HG03108 (cell line): ENCODE measurements around the gene IFT25.

Experiments
- ATAC-seq: cut with Tn5 transposase; IDR thresholded peaks from one replicate; pipeline ENCODE4 v1.9.1; 2021; ENCODE audit warnings: moderate library complexity; ENCODE audit not compliant: unreplicated experiment

IFT25 gene

DNA sequence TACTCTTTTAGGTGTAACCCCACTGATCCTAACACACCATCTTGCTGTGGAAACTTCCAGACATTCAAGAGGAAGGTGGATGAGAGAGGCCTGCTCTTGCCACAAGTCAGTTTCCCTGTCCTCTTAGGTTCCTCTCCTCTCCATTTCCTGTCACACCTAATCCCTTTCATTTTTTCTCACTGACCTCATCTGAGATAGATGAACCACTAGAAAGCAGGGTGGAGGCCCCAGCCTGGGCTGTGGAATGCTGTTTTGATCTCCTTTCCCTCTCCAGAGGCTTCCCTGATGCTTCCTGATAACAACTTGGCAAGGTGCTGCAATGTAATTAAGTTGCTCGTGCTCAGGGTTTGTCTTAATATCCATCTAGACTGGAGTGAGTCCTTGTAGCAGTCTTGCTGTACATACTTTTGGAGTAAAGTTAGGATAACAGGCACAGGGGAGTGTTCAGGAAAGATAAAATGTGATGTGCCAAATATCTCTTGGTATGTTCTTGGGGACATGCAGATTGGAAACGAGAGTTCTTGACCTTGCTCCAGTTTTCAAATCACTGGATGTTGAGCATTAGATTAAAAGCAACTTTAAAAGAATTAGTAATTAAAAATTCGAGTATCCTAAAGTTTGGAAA is 11.8 kb upstream of the IFT25 start:
- no peak for ATAC-seq

DNA sequence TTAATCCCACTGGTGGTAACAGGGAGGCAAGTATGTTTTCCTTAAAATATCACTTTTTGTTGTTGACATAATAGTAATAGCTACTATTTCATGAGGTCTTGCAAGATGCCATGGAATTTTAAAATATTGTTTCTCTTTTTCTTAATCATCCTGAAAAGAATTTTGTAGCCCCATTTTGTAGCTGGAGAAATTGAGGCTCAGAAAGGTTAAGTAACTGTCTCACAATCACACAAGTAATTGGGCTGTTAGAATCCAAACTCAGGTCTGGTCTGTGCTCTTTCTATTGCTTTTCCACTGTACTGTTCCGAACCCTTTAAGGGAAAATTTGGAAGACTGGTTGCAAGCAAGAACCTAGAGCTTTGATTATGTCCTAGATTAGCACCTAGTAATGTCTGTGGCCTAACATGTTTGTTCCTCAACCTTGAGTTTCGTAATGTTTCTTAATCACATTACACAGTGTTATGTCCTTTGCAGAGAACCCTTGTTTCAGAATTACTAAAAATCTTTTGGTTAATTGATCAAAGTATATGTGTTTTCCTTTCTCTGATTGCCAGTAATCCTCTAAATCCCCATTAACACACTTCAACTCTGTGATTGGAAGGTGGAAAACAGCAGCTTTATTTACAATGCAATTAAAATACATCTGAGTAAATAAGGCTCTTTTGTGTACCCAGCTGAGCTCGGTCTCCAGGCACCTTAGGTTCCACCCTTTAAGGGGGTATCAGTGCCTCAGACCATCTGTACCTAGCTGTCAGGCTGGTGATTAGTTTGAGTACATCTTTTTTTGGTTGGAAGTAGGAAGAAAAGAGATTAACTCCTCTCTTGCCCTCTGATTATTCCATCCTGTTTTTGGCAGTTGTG is 11.0 kb upstream of the IFT25 start:
- no peak for ATAC-seq

DNA sequence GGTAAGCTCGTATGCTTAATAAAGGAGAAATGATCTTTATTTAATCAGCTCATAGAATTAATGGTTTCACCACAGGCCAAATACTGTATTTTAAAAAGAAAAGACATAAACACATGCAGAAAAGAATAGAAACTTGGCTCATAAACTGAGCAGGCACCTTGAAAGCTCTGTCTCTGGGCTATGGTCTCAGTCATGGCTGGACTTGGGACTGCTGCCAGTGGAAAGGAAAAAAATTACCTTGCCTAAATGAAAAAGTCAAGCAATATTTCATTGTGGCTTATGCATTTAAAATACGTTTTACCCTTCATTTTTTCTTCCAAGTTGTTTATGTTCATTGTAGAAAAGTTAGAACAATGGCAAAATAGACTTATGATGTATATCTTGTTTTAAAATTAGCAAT is 8.6 kb upstream of the IFT25 start:
- no peak for ATAC-seq

DNA sequence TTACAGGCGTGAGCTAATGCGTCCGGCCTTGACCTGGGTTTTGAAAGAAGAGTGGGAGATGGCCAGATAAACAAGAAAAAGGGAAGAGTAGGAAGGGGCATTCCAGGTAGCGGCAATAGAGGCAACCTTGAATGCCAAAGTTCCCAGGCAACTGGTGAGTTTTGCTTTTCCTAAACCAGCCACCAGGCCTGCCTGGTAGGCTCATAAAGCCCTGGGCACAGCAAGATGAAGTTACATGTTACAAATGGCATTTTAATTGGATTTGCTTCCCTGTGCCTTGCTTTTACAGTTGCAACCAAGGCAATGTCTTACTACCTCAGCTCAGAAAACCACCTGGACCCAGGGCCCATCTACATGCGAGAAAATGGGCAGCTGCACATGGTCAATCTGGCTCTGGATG is 6.2 kb upstream of the IFT25 start:
- no peak for ATAC-seq

DNA sequence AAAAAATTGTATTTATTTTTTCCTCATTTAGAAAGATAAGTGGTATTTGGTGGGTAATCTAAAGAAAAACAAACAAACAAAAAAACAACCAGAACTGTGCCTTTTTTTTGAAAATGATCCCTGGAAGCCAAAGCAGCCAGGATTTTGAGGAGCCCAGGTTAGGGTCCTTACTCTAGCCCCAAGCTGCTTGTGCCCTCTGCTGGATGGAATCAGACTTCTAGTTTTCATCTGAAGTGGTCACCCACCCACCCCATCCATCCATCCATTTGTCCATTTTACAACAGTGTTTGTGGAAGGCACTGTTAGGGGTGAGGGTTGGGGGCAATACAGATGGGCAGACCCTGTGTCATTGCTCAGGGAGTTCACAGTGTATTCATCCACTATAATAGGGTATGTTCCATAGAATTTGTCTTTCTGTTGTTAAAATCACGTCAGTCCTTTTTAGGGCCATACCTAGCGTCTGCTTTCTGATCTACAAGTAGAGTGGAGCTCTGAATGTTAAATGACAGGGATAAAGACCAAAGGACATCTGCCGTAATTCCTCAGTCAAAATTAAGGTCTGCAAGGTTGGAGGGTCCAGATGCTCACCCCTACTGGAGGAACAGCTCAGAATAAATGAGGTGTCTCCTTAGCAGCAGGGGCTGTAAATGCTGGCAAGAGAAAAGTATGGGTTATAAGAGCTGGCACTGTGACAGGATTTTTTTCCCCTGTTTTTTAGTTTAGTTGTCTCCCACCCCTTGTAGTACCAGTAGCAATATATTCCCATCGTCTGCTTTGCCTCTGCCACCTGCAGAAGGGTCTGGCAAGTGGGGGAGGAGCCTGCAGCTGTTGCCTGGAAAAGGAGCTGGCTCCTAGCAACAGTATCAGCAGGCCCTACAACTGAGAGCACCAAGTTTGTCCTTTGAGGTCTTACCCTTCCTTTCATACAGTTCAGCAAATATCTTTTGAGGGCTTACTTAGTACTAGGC is 3.8 kb upstream of the IFT25 start:
- ATAC-seq = no peak

DNA sequence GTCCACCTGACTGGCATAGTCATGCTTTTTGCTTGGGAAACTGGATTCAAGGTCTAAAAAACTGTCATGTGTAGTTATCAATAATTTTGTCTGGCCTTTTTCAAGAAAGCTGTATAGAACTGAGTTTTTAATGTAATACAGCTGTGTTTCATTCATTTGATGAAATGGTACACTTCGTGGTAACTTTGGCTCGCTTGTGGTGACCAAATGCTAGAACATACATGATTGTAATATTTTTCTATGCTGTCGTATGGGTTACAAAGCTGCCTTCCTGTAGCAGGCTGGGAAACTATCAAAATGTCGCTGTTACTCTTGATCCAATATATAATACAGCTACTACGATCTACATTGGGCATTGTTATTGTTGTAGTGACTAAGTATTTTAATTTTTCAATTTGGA is 2.8 kb upstream of the IFT25 start:
- ATAC-seq = no peak

DNA sequence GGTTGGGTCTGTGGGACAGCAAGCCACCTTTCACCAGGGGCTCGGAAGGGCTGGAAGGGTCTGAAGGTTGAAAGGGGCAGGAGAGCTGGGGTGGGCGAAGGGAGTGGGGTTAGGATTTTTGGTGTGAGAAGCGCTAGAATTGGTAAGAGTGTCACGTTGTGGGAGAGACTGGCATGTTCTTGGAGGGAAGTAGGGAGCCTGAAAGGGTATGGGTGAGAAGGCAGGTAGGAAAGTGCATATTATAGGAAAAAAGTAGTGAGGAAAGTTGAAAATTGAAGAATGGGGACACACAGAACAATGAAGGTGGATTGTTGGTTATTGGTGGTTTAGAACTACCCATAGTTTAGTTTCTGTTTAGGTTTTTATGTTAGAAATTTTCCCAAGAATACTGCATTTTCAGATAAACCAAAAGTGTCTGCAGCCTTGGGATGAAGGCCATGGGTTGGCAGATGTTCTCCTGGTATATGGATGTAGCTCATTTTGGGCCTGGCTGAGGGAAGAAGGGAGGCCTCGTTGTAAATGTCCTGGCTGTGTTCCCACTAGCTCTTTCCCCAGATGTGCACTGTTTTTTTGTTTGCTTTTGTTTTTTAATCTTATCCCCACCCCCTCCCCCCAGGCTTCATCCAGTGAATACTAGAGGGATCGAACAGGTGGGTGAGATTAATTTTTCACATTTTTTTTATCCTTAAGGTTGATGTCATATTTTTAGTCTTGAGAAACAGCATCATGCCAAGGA is 1.8 kb upstream of the IFT25 start:
- no peak for ATAC-seq

DNA sequence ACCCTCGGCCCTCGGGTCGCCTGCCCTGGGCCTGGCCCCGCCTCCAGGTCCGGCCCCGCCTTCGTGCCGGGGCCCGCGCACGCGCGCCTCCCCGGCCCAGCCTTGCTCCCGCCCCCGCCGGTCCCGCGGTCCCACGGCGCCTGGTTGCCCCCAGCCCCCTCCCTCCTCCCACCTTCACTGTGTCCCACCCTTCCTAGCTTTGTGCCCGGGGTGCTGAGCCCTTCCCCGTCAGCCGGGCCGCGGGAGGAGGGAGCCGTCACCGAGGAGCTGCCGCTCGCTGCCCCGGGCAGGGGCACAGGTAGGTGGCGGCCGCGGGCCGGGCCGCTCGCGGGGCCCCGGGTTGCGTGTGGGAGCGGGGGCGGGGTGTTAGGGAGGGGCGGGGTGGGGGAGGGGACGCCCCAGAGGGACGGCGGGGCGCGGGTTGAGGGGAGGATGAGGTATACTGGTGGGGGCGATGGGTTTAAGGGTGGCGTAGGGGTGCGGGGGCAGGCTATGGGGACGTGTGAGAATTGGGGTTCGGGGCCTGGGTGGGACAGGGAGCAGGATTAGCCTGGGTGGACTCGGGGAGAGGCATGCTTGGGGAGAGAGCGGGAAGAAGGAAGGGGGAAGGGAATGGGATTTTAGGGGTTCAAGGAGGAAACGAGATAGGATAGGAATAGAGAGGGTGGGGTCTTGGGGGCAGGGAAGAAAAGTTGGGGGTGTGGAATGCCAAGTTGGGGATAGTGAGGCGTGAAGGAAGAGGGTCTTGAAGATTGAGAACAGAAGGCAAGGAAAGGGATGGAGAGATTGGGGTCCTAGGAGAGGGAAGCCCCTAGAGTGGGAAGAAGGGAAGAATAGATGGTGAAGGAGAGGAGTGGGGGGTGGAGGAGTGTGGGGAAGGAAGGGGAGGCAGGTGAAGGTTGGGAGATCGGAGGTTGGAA is 1.0 kb upstream of the IFT25 start, which contains the start of gene LRRC42:
LRRC42 (plus strand) TSS at position 99 of the 920 bp plus-strand sequence. CDS start 5,650 bp downstream, outside the sequence.
- peak; percentile 60 for ATAC-seq

DNA sequence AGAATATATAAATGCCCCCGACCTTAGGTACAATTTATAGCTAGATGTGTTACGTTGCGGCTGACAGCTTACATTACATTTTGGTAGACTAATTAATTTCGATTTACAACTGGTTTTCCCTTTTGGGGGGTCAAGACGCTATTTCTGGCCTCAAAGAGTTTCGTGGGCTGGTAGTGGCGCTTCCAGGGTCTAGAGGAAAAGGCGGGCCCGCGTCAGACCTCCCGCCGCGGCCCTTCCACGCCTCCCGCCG is 391 bp downstream of the IFT25 start:
- no peak for ATAC-seq

DNA sequence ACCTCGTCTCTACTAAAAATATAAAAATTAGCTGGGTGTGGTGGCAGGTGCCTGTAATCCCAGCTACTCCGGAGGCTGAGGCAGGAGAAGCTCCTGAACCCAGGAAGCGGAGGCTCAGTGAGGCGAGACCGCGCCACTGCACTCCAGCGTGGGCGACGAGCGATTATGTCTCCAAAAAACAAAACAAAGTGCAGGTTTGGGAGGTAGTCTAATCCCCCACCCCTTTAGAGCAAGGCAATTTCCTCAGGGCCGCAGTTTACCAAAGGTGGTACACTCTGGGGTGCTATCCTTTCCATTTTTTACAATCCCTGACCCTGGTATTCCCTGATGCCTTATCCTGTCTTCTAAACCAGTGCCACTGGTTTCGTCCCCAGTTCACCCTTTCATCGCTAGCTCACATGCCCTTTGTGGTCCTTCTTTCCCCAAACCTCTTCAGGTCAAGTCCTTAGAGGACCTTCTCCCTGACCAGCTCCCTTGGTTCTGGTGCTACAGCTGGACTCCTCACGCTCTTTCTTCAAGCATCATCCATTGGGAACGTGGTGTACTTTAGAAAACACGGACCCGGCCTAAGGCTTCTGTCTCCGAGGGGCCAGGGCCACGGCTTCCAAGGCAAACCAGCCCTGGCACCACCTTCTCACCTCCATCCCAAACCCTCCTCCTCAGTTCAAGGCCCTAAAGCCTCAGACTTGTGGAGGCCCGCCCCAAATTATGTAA is 873 bp downstream of the IFT25 start:
- ATAC-seq = no peak

DNA sequence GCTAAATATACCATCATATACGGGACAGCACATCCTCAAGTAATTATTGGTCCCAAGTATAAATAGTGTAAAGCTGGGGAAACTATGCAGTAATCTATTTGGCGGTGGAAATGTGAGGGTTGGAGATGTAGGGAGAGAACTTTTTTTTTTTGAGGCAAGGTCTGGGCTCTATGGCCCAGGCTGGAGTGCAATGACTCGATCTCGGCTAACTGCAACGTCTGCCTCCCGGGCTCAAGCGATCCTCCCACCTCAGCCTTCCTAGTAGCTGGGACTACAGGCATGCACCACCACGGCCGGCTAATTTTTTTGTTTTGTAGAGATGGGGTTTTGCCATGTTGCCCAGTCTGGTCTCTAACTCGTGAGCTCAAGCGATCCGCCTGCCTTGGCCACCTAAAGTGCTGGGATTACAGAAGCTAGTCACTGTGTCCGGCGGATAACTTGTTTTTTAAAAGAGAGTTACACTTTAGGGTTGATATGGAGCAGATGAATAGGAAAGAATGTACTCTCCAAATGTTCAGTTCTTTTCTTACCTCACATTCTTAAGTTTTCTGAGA is 1.9 kb downstream of the IFT25 start:
- no peak for ATAC-seq

DNA sequence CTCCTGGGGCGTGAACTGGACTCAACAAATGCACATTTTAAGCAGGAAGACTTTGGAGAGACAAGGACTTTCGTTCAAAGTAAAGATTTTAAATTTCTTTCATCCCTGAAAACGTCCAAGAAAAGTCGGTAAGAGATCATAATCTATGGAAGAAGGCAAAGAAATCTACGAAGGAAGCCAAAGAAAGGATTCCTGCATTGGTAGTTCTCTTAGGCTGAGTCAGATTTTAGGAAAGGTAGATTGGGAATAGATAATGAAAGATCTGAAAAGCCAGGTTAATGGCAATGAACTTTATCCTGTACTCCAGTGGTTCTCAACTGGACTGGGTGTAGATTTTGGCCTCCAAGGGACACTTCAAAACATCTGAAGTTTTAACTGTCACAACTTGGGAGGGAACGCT is 2.4 kb downstream of the IFT25 start:
- ATAC-seq = no peak

DNA sequence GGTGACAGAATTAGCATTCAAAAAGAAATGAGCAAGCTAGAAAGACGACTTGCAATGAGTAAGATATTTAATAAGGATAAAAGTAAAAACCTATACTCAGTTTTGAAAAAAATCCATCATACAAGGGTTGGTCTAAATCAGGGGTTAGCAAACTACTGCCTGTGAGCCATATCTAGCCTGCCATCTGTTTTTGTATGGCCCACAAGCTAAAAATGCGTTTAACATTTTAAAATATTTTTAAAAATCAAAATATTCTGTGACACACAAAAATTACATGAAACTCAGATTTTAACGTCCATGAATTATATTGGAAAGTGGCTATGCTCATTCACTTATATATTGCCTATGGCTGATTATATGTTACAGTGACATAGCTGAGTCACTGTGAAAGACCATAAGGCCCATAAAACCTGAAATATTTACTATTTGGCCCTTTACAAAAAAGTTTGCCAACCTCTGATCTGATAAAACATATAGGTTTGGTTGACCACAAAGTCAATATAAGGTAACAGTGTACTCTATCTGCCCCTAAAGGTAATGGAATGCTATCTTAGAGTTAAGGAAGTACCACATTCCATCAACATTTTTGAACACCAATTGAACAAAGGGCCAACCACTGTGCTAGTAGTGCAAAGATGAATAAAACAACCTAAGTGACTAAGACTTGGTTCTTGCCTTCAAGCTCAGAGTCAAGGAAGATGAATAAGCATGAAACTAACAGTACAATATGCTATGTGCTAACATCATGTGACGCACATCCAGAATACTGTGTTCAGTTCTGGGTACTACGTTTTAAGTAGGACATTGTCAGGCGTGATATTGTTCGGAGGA is 3.2 kb downstream of the IFT25 start:
- no peak for ATAC-seq

DNA sequence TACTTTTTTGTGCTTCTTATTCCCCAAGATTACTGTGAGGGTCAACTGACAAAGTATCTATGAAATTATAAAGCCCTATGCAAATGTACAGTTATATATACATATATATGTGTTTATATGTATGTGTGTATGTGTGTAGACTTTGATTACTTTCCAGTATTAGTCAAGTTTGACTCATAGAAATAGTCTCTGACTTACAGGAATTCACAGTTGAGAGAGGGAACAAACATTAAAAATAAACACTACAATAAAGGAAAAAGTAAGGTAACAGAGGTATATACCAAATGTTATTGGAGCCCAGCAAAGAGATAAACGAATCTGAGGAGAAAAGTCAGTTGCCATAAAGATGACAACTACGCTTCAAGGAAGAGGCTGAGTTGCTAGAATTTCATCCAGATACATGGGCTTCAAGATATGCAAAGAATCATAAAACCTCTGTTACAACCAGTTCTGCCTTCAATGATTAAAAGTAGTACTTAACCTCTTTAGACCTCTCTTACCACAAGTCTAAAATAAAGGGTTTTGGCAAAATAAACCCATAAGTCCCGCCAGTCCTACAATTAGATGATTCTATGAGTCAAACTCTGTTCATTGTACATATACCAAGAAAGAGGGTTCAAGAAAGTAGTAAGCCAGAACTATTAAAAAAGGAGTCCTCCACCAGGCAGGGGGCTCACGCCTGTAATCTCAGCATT is 7.2 kb downstream of the IFT25 start:
- no peak for ATAC-seq

DNA sequence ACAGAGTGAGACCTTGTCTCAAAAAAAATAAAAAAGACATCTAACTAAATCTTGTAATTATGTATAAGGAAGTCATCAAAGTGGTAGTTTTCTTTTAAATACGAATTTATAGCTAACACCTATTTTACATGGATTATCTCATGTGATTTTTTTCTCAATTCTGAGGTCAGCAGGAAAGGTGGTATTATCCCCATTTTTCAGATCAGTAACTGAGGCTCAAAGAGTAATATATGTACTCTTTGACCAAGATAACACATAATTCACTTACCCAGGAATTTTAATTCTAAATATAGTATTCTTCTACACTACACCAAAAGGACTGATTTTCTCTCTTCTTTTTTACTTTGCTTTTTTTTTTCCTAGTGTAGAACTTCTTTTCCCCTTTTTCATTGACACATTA is 9.1 kb downstream of the IFT25 start:
- no peak for ATAC-seq

DNA sequence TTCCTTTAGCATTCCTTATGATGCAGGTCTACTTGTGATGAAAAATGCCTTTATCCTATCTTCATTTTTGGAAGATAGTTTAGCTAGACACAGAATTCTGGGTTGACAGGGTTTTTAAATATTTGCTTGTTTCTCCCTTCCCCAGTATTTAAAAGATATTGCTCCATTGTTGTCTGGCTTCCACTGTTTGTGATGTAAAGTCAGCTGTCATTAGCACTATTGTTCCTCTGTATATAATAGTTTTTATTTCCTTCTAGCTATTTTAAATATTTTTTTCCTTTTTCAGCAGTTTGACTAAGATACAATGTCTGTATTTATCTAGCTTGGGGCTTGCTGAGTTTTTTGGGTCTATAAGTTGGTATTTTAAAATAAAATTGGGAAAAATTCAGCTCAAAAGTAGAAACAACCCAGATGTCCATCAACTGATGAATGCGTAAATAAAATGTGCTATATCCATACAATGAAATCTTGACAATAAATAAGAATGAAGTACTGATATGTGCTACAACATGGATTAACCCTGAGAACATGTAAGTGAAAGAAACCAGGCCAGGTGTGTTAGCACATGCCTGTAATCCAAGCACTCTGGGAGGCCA is 11.2 kb downstream of the IFT25 start:
- no peak for ATAC-seq

DNA sequence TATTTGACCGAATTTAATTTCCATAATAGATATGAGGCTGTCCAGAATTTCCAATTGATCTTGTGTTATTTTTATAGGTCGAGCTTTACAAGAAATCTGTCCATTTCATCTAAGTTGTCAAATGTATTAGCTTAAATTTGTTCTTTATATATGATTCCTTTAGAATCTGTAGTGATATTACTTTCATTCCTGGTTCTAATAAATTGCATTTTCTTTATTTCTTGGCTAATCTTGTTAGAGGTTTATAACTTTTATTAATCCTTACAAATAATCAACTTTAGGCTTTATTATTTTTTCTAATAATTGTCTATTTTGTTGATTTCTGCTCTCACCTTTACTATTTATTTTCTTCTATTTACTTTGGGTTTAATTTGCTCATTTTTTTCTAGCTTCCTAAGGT is 14.0 kb downstream of the IFT25 start:
- no peak for ATAC-seq
